Measurements from ENCODE around the gene MCF2L2.
A peak's percentile ranks its signal among the peaks of the same experiment; 100 is the strongest.

The MCF2L2 gene

DNA sequence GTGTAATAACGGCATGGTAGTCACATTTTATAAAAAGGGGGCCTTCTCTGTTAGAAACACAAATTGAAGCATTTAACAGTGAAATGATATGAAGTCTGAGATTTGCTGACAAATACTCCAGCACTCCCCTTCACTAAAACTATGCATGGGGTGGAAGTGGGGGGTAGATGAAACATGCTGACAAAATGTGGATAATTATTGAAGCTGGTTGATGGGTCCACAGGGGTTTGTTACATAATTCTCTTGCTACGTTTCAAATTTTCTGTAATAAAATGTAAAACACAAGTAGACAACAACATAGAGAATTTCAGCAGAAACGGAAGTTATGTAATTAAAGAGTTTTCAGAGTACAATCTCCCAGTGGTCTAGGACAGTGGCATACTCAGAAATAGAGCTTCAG lies 37.0 kb downstream of the MCF2L2 start:
- DNase-seq (ENCODE audit: extremely low spot score): no peak
- TF ChIP-seq SUZ12 (IDR thresholded peaks at IDR 0.05) (no peak), ELF4 (IDR thresholded peaks at IDR 0.05) (no peak), TARDBP (IDR thresholded peaks at IDR 0.05) (no peak), ARNT (IDR thresholded peaks at IDR 0.05) (no peak), BHLHE40 (IDR thresholded peaks at IDR 0.05; ENCODE audit: borderline replicate concordance) (no peak), NFRKB (IDR thresholded peaks at IDR 0.05) (no peak), SP1 (IDR thresholded peaks at IDR 0.05) (no peak), FOXM1 (IDR thresholded peaks at IDR 0.05; ENCODE audit: borderline replicate concordance) (no peak), ZNF384 (IDR thresholded peaks at IDR 0.05) (no peak), FOXK2 (IDR thresholded peaks at IDR 0.05) (no peak), HDGF (IDR thresholded peaks at IDR 0.05; ENCODE audit: borderline replicate concordance) (no peak), L3MBTL2 (conservative IDR thresholded peaks at IDR 0.05) (no peak), FOXA1 (IDR thresholded peaks at IDR 0.05) (no peak), LEF1 (IDR thresholded peaks at IDR 0.05; ENCODE audit: borderline replicate concordance) (no peak), CTBP1 (IDR thresholded peaks at IDR 0.05; ENCODE audit: borderline replicate concordance) (no peak)
- TF ChIP-seq, protein P1, sequence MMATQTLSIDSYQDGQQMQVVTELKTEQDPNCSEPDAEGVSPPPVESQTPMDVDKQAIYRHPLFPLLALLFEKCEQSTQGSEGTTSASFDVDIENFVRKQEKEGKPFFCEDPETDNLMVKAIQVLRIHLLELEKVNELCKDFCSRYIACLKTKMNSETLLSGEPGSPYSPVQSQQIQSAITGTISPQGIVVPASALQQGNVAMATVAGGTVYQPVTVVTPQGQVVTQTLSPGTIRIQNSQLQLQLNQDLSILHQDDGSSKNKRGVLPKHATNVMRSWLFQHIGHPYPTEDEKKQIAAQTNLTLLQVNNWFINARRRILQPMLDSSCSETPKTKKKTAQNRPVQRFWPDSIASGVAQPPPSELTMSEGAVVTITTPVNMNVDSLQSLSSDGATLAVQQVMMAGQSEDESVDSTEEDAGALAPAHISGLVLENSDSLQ (IDR thresholded peaks at IDR 0.05): no peak
- POLR2A ChIA-PET: no interaction called here
- CTCF ChIA-PET: no interaction called here

DNA sequence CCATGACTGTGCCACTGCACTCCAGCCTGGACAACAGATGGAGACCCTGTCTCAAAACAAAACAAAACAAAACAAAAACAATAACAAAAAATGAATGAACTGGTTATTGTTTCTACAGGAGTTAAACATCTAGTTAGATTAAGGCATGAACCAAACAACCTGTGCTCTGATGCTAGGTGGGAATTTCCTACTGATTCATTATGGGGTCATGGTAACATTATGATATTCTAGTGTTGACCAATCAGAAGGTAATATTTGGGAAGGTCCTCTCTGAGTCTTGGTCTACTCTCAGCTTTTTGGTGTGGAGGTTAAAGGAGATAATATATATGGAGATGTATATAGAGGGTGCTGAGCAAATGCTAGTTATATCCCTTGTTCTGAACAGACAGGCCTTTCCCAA lies 37.6 kb downstream of the MCF2L2 start:
- POLR2A ChIA-PET: no interaction called here
- CTCF ChIA-PET: no interaction called here
- TF ChIP-seq SP1 (IDR thresholded peaks at IDR 0.05) (no peak), HDGF (IDR thresholded peaks at IDR 0.05; ENCODE audit: borderline replicate concordance) (no peak), NFRKB (IDR thresholded peaks at IDR 0.05) (no peak), TARDBP (IDR thresholded peaks at IDR 0.05) (no peak), CTBP1 (IDR thresholded peaks at IDR 0.05; ENCODE audit: borderline replicate concordance) (no peak), LEF1 (IDR thresholded peaks at IDR 0.05; ENCODE audit: borderline replicate concordance) (no peak), FOXM1 (IDR thresholded peaks at IDR 0.05; ENCODE audit: borderline replicate concordance) (no peak), ELF4 (IDR thresholded peaks at IDR 0.05) (no peak), SUZ12 (IDR thresholded peaks at IDR 0.05) (no peak), ZNF384 (IDR thresholded peaks at IDR 0.05) (no peak), FOXA1 (IDR thresholded peaks at IDR 0.05) (no peak), FOXK2 (IDR thresholded peaks at IDR 0.05) (no peak)
- TF ChIP-seq, protein P1 (IDR thresholded peaks at IDR 0.05): no peak

DNA sequence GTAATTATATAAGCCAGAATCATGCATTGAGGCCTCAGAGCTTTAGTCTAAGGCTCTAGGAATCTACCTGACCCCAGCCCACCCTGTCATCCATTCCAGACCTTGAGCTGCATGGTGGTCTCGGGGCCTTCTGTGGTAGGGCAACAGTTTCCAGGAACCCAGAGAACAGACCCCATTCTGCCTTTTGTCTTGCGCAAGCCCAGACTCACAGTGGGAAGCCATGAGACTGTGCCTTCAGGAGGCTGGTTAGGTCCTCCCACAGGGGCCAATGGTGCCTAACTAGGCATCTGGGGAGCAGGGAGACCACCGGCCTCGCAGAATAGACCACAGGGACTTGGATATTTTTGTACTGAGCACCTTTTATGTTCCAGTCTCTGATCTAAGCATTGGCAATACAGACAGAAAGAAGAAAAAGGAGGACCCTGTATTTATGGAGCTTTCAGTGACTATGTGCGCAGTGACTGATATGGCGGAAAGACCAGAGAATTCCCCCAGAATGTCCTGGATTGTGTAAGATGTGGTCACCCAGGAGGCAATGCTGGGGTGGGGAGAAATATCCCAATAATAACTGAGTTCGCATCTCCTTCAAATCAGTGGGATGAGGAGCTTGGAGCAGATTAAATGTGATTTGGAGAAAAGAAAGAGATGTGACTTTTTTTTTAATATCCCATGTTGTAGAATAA lies 40.1 kb downstream of the MCF2L2 start:
- CTCF ChIA-PET: no interaction called here
- TF ChIP-seq LEF1 (IDR thresholded peaks at IDR 0.05; ENCODE audit: borderline replicate concordance) (no peak), CTBP1 (IDR thresholded peaks at IDR 0.05; ENCODE audit: borderline replicate concordance) (no peak), ARNT (IDR thresholded peaks at IDR 0.05) (no peak), BHLHE40 (IDR thresholded peaks at IDR 0.05; ENCODE audit: borderline replicate concordance) (no peak), L3MBTL2 (conservative IDR thresholded peaks at IDR 0.05) (no peak), FOXA1 (IDR thresholded peaks at IDR 0.05) (no peak), NFRKB (IDR thresholded peaks at IDR 0.05) (no peak), FOXK2 (IDR thresholded peaks at IDR 0.05) (no peak), FOXM1 (IDR thresholded peaks at IDR 0.05; ENCODE audit: borderline replicate concordance) (no peak), TARDBP (IDR thresholded peaks at IDR 0.05) (no peak), ZNF384 (IDR thresholded peaks at IDR 0.05) (no peak), SP1 (IDR thresholded peaks at IDR 0.05) (no peak), HDGF (IDR thresholded peaks at IDR 0.05; ENCODE audit: borderline replicate concordance) (no peak)
- TF ChIP-seq, protein P1 (IDR thresholded peaks at IDR 0.05): no peak
- DNase-seq (ENCODE audit: extremely low spot score): no peak
- POLR2A ChIA-PET: no interaction called here

More for the DNA sequence above, 37.6 kb downstream of the MCF2L2 start:
- DNase-seq (ENCODE audit: extremely low spot score): no peak

DNA sequence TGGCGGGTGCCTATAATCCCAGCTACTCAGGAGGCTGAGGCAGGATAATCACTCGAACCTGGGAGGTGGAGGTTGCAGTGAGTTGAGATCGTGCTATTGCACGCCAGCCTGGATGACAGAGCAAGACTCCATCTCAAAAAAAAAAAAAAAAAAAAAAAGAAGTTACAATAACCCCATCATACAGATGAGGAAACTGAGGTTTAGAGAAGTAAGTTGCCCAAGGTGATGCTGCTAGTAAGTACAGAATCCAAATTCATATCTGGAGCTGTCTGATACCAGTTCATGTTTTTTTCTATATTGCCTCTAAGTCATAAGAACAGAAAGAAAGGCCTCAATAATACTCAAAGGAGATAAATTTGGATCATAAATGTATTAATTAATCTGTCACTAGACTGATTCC lies 40.6 kb downstream of the MCF2L2 start:
- TF ChIP-seq FOXM1 (IDR thresholded peaks at IDR 0.05; ENCODE audit: borderline replicate concordance) (no peak), BHLHE40 (IDR thresholded peaks at IDR 0.05; ENCODE audit: borderline replicate concordance) (no peak)
- ChIA-PET POLR2A (no interaction called here), CTCF (no interaction called here)

DNA sequence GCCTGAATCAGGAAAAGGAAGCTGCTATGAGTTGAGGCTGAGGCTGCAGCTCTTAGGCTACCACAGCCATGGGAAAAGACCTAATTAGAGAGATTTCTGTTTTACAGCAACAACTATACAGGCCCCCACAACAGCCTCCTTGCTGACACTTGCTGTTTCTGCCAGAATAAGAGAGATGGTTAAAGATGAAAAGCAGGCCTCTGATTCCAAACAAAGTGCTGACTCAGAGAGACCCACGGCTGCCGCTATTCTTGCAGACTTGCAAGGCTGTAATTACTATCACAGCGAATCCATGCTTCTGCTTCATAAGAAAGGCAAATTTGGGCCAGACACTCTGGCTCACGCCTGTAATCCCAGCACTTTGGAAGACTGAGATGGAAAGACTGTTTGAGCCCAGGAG lies 41.8 kb downstream of the MCF2L2 start:
- no peak for DNase-seq (ENCODE audit: extremely low spot score)
- TF ChIP-seq ZNF384 (IDR thresholded peaks at IDR 0.05) (no peak), ELF4 (IDR thresholded peaks at IDR 0.05) (no peak), NFRKB (IDR thresholded peaks at IDR 0.05) (no peak), TARDBP (IDR thresholded peaks at IDR 0.05) (no peak)
- CTCF ChIA-PET: no interaction called here
- POLR2A ChIA-PET: no interaction called here

More for the DNA sequence above, 40.6 kb downstream of the MCF2L2 start:
- no peak for DNase-seq (ENCODE audit: extremely low spot score)

DNA sequence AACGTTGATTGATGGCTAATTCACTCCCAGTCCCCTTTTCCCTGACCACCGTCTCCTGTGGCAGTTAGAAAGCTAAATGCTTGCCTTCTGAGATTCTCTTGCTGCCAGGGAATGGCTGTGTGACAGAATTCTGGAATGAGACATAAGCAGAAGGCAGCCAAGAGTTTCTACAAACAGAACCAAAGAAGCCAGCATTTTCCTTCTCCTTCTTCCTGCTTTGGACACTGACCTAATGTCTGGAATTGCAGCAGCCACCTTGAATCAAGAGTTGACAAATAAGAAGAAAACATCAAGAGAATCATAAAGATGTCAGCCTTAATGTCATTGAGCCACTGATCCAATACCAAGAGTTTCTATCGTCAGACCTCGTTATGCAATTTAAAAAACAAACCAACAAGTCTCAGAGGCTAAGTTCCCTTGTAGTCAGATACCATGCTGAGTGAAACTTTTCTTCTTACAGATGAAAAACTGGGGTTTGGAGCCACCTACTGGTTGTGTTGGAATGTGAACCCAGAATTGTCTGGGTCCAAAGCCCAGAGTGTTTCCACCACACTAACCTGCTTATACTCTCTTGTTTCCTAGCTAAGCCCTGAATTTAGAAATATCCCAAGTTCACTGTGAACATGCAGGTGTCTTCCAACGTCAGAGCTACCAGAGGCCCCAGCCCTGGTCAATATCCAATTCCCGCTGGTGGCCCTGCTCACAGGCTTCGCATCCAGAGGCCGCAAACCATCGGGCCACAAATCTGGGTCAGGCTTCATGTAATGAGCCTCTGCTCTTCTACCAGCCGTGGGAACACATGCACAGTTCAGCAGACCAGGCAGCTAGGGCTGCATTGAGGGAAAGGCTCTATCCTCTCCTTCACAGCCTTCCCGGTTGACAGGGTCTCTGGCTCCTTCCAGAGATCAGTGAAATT lies 42.5 kb downstream of the MCF2L2 start:
- ChIA-PET POLR2A (no interaction called here), CTCF (interaction anchor here (1.4 kb wide), 1 partner anchor 201 kb away, joined by 7 read pairs; no protein-coding TSS in a partner anchor)
- TF ChIP-seq L3MBTL2 (conservative IDR thresholded peaks at IDR 0.05) (no peak), BHLHE40 (IDR thresholded peaks at IDR 0.05; ENCODE audit: borderline replicate concordance) (no peak), TARDBP (IDR thresholded peaks at IDR 0.05) (no peak), SUZ12 (IDR thresholded peaks at IDR 0.05) (no peak), LEF1 (IDR thresholded peaks at IDR 0.05; ENCODE audit: borderline replicate concordance) (no peak), FOXA1 (IDR thresholded peaks at IDR 0.05) (no peak), FOXM1 (IDR thresholded peaks at IDR 0.05; ENCODE audit: borderline replicate concordance) (no peak), ELF4 (IDR thresholded peaks at IDR 0.05) (no peak)
- TF ChIP-seq, protein P1 (IDR thresholded peaks at IDR 0.05): no peak
- peak; percentile 46 for DNase-seq (ENCODE audit: extremely low spot score)

Measured in HEK293T (cell line).